ENCODE data around the gene CARD9.
A peak's percentile ranks its signal among the peaks of the same experiment; 100 is the strongest.
"Not testable (repeated sequence)": the region's sequence is repeated elsewhere in the genome, so short reads cannot be mapped to it uniquely, and the experiment has no call there.

The CARD9 gene

GRCh38 chr9:136373300-136374182, at the start of gene CARD9:
CARD9 (minus strand) TSS chr9:136373669; CDS start chr9:136372078, 1,591 bp downstream.
- DNase-seq (ENCODE audit: low read depth in 1 of 2, low spot score in 1 of 2): no peak

GRCh38 chr9:136422876-136423275, 49.4 kb upstream of the CARD9 start:
- DNase-seq (ENCODE audit: low read depth in 1 of 2, low spot score in 1 of 2): no peak

GRCh38 chr9:136421791-136422190, 48.3 kb upstream of the CARD9 start:
- no peak for DNase-seq (ENCODE audit: low read depth in 1 of 2, low spot score in 1 of 2)

- no peak for DNase-seq (ENCODE audit: low read depth in 1 of 2, low spot score in 1 of 2)
These were observed 45.6 kb upstream of the CARD9 start for GRCh38 chr9:136419092-136419420.

- DNase-seq (ENCODE audit: low read depth in 1 of 2, low spot score in 1 of 2): no peak
These were observed 45.0 kb upstream of the CARD9 start for GRCh38 chr9:136418182-136419091.

- DNase-seq (ENCODE audit: low read depth in 1 of 2, low spot score in 1 of 2): no peak
These were observed 43.4 kb upstream of the CARD9 start for GRCh38 chr9:136416914-136417313.

- DNase-seq (ENCODE audit: low read depth in 1 of 2, low spot score in 1 of 2): no peak
These were observed 43.0 kb upstream of the CARD9 start for GRCh38 chr9:136416427-136416826.

GRCh38 chr9:136412962-136413361, 39.5 kb upstream of the CARD9 start:
- no peak for DNase-seq (ENCODE audit: low read depth in 1 of 2, low spot score in 1 of 2)

GRCh38 chr9:136411378-136411777, 37.9 kb upstream of the CARD9 start:
- no peak for DNase-seq (ENCODE audit: low read depth in 1 of 2, low spot score in 1 of 2)

- peak; percentile 94 for DNase-seq (ENCODE audit: low read depth in 1 of 2, low spot score in 1 of 2)
These were observed 37.2 kb upstream of the CARD9 start, which contains the start of the genes ENTR1 and PMPCA for GRCh38 chr9:136410500-136411287. ENTR1 (minus strand) TSS chr9:136410614; CDS start chr9:136410397, 217 bp downstream. PMPCA (plus strand) TSS chr9:136410658; CDS start chr9:136410669, 11 bp downstream.

GRCh38 chr9:136409557-136410455, 36.3 kb upstream of the CARD9 start:
- peak in 1 of 2 donors; percentile 14 for DNase-seq (ENCODE audit: low read depth in 1 of 2, low spot score in 1 of 2)

GRCh38 chr9:136407911-136408310, 34.4 kb upstream of the CARD9 start:
- no peak for DNase-seq (ENCODE audit: low read depth in 1 of 2, low spot score in 1 of 2)

GRCh38 chr9:136407061-136407460, 33.6 kb upstream of the CARD9 start:
- DNase-seq (ENCODE audit: low read depth in 1 of 2, low spot score in 1 of 2): not testable (repeated sequence)

- not testable (repeated sequence) for DNase-seq (ENCODE audit: low read depth in 1 of 2, low spot score in 1 of 2)
These were observed 32.4 kb upstream of the CARD9 start for GRCh38 chr9:136405904-136406303.

- DNase-seq (ENCODE audit: low read depth in 1 of 2, low spot score in 1 of 2): no peak
These were observed 32.0 kb upstream of the CARD9 start for GRCh38 chr9:136405481-136405880.

GRCh38 chr9:136404801-136405136, 31.3 kb upstream of the CARD9 start:
- no peak for DNase-seq (ENCODE audit: low read depth in 1 of 2, low spot score in 1 of 2)

GRCh38 chr9:136403915-136404800, 30.7 kb upstream of the CARD9 start:
- no peak for DNase-seq (ENCODE audit: low read depth in 1 of 2, low spot score in 1 of 2)

- peak; percentile 35 to 66 for DNase-seq (ENCODE audit: low read depth in 1 of 2, low spot score in 1 of 2)
These were observed 30.1 kb upstream of the CARD9 start for GRCh38 chr9:136403538-136403914.

- DNase-seq (ENCODE audit: low read depth in 1 of 2, low spot score in 1 of 2): no peak
These were observed 28.6 kb upstream of the CARD9 start for GRCh38 chr9:136402067-136402466.
